ENCODE measurements around the gene PHF21B. TPM values are rescaled to one million over a fixed set of nuclear protein-coding genes. Genes with fewer than 3 reads are reported as not detected.

The PHF21B gene
- total RNA-seq, 1 donor from 2014 or later = 19.0 TPM

- H3K27me3 Mint-ChIP-seq = peaks cover 13% of the 10 kb centered on the region
- DNase-seq (ENCODE audit: extremely low spot score, unreplicated experiment) = no peak
- H3K9me3 Mint-ChIP-seq = peaks cover 8% of the 10 kb centered on the region
- TF ChIP-seq, protein P1, sequence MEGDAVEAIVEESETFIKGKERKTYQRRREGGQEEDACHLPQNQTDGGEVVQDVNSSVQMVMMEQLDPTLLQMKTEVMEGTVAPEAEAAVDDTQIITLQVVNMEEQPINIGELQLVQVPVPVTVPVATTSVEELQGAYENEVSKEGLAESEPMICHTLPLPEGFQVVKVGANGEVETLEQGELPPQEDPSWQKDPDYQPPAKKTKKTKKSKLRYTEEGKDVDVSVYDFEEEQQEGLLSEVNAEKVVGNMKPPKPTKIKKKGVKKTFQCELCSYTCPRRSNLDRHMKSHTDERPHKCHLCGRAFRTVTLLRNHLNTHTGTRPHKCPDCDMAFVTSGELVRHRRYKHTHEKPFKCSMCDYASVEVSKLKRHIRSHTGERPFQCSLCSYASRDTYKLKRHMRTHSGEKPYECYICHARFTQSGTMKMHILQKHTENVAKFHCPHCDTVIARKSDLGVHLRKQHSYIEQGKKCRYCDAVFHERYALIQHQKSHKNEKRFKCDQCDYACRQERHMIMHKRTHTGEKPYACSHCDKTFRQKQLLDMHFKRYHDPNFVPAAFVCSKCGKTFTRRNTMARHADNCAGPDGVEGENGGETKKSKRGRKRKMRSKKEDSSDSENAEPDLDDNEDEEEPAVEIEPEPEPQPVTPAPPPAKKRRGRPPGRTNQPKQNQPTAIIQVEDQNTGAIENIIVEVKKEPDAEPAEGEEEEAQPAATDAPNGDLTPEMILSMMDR (conservative IDR thresholded peaks at IDR 0.05) = no peak
- no peak overlapping the region for H3K4me3 Mint-ChIP-seq
- no peak overlapping the region for H3K27ac Mint-ChIP-seq
- H3K4me1 Mint-ChIP-seq (ENCODE audit: unreplicated experiment) = peaks cover under 1% of the 10 kb centered on the region
- no peaks in the 10 kb centered on the region for H3K36me3 Mint-ChIP-seq
Observed at GRCh38 chr22:45042263-45042662, 32.5 kb upstream of the PHF21B start.

DNA sequence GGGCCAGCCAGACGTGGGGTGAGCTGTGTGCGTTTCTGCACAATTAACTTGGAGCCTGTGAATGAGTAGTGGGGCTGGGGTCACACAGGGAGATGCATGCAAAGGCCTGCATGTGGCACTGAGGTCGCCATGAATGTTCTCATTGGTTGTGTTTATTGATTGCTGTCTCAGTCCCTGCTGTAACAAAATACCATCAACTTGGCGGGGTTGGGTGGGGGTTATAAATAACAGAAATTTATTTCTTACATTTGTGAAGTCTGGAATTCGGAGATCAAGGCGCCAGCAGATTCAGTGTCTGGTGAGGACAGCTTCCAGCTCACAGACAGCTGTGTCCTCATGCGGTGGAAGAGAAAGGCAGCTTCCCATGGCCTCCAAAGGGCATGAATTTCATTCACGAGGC, 29.3 kb upstream of the PHF21B start:
- peaks cover 8% of the 10 kb centered on the region for H3K27me3 Mint-ChIP-seq
- no peak overlapping the region for H3K27ac Mint-ChIP-seq
- no peaks in the 10 kb centered on the region for H3K4me1 Mint-ChIP-seq (ENCODE audit: unreplicated experiment)
- TF ChIP-seq, protein P1 (conservative IDR thresholded peaks at IDR 0.05) = no peak
- H3K36me3 Mint-ChIP-seq = no peaks in the 10 kb centered on the region
- H3K9me3 Mint-ChIP-seq = no peaks in the 10 kb centered on the region
- H3K4me3 Mint-ChIP-seq = no peak overlapping the region
- DNase-seq (ENCODE audit: extremely low spot score, unreplicated experiment) = no peak

- H3K4me3 Mint-ChIP-seq = no peak overlapping the region
- no peak overlapping the region for H3K27ac Mint-ChIP-seq
- no peaks in the 10 kb centered on the region for H3K9me3 Mint-ChIP-seq
- DNase-seq (ENCODE audit: extremely low spot score, unreplicated experiment) = no peak
- H3K4me1 Mint-ChIP-seq (ENCODE audit: unreplicated experiment) = no peaks in the 10 kb centered on the region
- H3K36me3 Mint-ChIP-seq = no peaks in the 10 kb centered on the region
- peaks cover 19% of the 10 kb centered on the region for H3K27me3 Mint-ChIP-seq
- TF ChIP-seq, protein P1 (conservative IDR thresholded peaks at IDR 0.05) = no peak
Observed at GRCh38 chr22:45036154-45036553, 26.3 kb upstream of the PHF21B start.

- peaks cover 23% of the 10 kb centered on the region for H3K27me3 Mint-ChIP-seq
- H3K4me3 Mint-ChIP-seq = no peak overlapping the region
- H3K9me3 Mint-ChIP-seq = no peaks in the 10 kb centered on the region
- H3K36me3 Mint-ChIP-seq = no peaks in the 10 kb centered on the region
- no peaks in the 10 kb centered on the region for H3K4me1 Mint-ChIP-seq (ENCODE audit: unreplicated experiment)
- DNase-seq (ENCODE audit: extremely low spot score, unreplicated experiment) = no peak
- TF ChIP-seq, protein P1 (conservative IDR thresholded peaks at IDR 0.05) = no peak
- no peak overlapping the region for H3K27ac Mint-ChIP-seq
Observed at GRCh38 chr22:45034821-45035220, 25.0 kb upstream of the PHF21B start.

GRCh38 chr22:45034156-45034555, 24.4 kb upstream of the PHF21B start:
- Mint-ChIP-seq H3K27ac (no peak overlapping the region), H3K36me3 (no peaks in the 10 kb centered on the region), H3K4me1 (ENCODE audit: unreplicated experiment) (no peaks in the 10 kb centered on the region), H3K9me3 (no peaks in the 10 kb centered on the region), H3K4me3 (no peak overlapping the region), H3K27me3 (peaks cover 28% of the 10 kb centered on the region)
- TF ChIP-seq, protein P1 (conservative IDR thresholded peaks at IDR 0.05) = no peak
- DNase-seq (ENCODE audit: extremely low spot score, unreplicated experiment) = no peak

DNA sequence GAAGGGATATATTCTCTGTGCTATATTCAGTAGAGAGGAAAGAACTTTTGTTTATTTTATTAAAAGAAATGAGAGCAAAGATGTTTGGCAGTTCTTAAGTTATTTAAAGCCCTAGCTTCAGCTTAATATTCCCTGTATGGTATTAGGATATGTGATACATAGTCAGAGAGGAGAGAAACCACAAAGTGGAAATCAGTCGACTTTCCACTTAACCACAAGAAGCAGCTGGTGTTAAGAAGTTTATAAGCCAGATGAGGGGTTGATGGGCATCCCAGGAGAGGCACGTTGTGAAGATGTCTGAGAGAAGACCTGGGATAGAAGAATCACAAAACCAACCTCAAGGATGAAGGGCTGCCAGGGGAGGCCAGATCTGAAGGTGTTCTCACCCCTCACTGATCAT, 23.3 kb upstream of the PHF21B start:
- H3K36me3 Mint-ChIP-seq = no peaks in the 10 kb centered on the region
- no peak for DNase-seq (ENCODE audit: extremely low spot score, unreplicated experiment)
- no peak overlapping the region for H3K4me3 Mint-ChIP-seq
- peaks cover 31% of the 10 kb centered on the region for H3K27me3 Mint-ChIP-seq
- no peaks in the 10 kb centered on the region for H3K9me3 Mint-ChIP-seq
- no peak overlapping the region for H3K27ac Mint-ChIP-seq
- no peaks in the 10 kb centered on the region for H3K4me1 Mint-ChIP-seq (ENCODE audit: unreplicated experiment)
- TF ChIP-seq, protein P1 (conservative IDR thresholded peaks at IDR 0.05) = no peak
